ENCODE data around the gene SOX15.
"Not testable (repeated sequence)": the region's sequence is repeated elsewhere in the genome, so short reads cannot be mapped to it uniquely, and the experiment has no call there.

SOX15 gene

DNA sequence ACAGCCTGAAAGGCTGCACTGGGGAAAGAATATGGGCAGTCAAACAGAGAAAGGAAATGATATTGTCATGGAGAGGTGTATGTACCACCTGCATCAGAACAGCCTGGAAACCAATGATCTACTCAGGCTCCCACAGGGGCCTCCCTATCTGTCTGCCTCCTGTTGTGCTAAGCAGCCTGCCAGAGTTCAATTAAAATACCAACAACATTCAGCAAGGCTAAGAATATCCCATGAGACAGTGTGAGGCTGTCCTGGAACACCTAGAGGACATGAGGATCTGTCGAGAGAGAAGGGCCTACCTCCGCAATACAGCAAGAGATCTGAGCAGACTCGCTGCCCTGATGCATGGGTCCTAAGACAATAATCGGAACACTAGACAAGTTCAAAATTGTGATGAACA is 16.4 kb upstream of the SOX15 start:
- DNase-seq = no peak

DNA sequence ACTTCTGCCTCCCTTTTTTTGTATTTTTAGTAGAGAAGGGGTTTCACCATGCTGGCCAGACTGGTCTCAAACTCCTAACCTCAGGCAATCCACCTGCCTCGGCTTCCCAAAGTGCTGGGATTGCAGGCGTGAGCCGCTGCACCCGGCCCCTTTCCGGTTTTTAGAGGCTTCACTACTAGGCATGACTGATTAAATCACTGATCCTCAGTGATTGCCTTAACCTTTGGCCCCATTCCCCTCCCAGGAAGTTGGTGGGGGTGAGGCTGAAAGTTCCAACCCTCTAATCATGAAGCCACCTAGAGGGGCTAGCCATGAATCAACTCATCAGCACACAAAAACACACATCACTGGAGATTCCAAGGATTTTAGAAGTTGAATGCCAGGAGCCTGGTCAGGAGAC is 7.7 kb upstream of the SOX15 start:
- DNase-seq = not testable (repeated sequence)

DNA sequence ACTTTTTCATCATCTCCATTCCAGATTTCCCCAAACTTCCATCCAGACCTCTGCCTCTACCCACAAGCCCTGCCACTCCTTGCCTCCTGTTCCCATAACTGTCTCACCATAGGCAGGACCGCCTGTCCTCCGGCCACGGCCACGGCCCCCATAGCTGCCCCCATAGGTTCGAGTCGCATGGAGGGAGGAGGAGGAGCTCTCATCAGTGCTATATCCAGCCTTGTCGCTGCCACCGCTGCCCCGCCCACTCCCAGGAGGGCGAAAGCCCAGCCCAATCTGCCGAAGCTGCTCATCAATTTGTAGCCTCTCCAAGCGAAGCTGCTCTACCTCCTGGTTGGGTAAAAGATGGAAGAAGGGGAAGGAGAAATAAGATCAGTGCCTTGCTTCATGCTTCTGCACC is 3.4 kb upstream of the SOX15 start:
- DNase-seq = no peak

DNA sequence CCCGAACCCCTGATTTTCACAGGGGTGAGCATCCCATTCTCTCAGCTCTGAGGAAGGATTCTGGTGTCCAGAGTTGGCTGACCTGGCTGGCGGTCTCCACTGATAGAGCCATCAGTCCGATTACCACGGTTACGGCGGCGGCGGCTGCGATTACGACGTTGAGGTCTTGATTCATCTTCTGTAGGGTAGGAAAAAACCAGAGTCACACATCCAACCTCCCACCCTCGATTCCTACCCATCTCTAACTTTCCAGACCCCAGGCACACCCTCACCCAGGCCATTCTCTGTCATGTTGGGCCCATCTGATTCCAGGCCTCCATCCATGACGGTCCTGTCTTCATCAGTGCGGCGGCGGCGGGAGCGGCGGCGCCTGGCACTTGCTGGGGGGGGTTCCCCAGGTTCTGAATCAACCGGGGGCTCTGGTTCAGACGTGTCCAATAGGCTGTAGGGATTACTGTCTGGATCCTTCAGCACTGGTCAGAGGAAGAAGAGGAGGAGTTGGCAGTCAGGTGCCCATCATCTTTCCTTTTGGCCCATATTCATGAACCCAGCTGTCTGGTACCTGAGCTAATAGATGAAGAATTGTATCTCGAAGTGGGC is 2.6 kb upstream of the SOX15 start:
- DNase-seq = no peak

DNA sequence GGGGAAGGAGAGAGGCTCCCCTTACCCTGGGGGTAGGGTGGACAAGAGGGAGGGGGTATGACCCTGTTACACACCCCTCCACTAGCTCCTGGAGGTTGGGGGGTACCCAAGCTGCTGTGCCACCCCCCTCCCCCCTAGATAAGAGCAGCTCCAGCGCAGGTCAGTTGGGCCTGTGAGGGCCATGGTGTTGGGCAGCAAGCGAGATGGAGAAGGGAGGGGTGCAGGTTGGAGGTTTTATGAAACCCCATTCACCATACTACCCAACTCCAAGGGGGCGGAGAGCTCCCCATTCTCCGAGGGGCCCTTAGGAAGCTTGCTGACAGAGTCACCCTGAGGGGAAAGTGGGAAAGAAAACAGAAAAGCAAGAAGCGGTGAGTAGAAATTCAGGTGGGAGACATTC is 1.7 kb upstream of the SOX15 start:
- DNase-seq = no peak

DNA sequence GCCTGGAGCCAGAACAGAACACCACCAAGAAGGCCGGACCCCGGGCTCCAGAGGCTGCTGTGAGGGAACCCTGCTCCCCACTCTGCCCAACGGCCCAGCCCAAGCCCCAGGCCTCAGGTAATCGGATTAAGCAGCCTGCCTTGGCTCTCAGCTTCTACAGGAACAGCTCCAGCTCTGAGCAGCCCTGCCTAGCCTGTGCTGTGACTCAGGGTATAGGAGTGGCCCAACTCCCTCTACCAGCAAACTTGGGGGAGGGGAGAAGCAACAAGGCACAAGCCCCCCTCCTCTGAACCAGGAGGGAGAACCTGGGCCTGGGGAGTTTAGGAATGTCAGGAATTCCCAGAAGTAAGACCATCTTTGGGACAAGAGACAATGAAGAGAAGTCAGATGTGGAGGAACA is 849 bp upstream of the SOX15 start:
- no peak for DNase-seq

DNA sequence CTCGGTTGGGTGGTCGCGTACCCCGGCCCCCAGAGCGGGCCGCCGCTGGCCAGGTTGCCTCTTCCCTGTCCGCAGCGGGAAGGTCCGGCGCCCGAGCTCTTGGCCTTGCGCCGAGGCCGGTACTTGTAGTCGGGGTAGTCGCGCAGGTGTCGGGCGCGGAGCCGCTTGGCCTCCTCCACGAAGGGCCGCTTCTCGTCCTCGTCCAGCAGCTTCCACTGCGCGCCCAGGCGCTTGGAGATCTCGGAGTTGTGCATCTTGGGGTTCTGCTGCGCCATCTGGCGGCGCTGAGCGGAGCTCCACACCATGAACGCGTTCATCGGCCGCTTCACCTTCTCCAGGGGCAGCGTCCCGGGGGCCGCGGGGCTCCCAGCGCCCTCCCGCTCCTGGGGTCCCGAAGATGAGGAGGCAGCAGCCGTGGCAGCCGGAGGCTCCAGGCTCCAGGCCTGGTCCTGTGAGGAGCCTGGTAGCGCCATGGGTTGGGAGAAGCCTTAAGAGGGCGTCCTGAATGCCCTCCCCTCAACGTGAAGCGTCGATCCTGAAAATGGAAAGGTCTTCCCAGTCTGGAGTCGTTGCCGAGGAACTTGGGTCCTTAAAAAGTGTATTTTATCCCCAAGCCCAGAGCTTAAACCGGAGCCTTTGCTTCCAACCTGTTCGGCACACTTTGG is 558 bp downstream of the SOX15 start:
- DNase-seq = no peak

DNA sequence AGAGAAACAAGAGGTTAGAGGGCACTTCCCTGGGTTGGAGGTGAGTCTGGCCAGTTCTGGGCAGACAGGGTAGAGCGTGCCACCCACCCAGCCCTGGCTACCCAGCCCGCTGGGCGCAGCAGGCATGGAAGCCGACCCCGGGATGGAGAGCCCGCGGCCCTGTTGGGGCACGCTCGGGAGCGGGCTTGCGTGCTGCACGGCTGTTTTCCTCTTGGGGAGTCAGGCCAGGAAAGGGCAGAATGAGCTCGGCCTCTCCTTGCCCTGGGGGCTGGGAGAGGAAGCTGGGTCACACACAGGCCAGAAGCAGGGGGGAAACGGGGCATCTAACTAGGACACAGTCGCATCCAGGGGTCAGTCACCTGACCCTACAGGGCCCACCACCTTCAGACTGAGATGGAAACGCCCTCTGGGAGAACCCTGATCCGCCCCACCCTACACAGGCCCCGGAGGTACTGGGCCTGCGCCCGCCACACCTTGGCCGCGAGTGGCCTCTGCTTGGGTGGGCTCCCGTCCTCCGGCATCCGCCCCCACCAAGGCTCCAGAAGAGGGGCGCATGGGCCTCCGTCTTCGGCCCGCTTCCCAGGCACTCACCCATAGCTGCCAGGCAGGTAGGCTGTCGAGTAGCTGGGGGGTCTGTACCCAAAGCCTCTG is 1.2 kb downstream of the SOX15 start:
- no peak for DNase-seq

DNA sequence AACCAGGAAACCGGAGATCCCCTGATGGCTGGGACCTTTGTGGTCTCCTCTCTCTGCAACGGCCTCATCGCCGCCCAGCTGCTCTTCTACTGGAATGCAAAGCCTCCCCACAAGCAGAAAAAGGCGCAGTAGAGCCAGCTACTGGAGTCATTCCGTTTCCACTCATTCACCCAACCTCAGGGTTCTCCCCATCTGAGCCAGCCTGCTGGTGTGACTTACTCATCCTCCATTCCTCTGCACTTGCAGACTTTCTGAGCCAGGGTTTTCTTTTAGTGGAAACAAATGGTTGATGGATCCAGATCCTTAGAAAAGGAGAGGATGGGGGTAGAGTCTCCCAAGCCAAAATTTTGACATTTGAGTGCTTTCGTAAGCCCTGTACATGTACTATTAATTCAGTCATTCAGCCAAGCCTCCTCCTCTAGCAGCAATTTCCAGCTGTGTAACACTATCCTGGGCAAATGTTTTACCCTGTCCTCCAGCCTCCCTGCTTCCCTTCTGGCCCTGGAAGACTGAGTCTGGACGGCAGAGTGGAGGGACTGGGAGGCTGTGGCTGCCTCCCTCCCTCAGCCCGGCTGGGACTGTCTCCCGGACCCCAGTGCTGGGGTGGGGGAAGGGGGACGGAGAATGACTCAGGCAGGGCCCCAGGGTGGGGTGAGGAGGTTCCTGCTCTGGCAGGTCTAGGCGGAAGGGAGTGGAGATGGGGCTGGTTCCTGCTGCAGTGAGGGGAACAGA is 2.3 kb downstream of the SOX15 start:
- DNase-seq = no peak

DNA sequence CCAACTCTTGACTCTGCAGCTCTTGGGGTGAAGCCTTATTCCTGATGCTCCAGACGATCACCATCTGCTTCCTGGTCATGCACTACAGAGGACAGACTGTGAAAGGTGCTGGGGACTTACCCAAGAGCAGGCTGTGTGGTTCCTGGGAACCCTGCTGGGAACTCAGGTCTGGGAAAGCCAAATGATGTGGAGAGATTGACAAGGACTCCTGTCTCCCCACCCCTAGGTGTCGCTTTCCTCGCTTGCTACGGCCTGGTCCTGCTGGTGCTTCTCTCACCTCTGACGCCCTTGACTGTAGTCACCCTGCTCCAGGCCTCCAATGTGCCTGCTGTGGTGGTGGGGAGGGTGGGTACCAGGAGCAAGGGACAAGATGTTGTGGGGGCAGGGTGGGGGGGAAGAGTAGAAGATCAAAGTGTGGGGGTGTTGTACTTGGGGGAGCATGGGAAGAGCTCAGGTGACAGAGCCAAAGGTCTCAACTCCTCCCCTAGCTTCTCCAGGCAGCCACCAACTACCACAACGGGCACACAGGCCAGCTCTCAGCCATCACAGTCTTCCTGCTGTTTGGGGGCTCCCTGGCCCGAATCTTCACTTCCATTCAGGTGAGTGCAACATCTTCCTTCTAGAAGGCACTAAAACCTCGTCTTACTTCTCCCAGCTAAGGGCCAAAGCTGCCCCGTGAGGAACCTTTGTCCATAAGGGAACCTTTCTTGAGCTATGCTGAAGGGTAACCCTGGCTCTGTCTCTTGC is 3.0 kb downstream of the SOX15 start:
- no peak for DNase-seq

DNA sequence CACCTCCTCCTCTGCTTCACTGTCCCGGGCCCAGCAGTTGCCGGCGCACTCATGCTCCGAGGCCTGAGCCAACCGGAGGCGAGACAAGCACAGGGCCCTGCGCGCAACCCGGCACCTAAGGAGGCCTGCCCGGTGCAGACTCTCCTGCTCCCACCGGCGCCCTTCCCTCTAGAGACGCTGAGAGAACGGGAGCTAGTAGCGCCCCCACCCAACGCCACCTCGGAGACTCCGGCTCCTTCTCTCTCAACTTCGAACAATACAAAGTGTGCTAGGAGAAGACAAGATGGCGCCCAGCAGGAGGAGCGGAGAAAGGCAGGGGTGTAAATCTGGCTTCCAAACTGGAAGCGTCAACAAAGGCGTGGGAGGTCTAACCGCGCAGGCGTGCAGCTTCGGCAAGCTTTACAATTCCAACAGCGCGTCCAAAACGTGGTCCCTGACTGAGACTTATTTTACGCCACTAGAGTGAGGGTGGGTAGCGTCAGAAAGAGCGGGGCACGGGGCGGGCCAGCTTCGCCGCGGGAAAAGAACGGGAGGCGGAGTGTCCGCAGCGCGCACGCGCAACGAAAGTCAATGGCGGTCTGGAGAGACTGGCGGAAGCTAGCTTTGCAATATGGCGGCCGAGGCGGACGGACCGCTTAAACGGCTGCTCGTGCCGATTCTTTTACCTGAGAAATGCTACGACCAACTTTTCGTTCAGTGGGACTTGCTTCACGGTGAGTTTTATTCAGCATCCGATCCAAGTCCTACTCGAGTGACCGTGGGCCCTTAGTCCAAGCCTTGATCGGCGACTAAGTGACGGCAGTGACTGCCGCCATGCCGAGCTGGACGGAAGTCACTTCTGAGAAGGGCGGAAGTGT is 6.4 kb downstream of the SOX15 start, which contains the start of gene MPDU1:
MPDU1 (plus strand) TSS at position 600 of the 857 bp plus-strand sequence; CDS start at position 611, 11 bp downstream.
- DNase-seq = peak; percentile 99

DNA sequence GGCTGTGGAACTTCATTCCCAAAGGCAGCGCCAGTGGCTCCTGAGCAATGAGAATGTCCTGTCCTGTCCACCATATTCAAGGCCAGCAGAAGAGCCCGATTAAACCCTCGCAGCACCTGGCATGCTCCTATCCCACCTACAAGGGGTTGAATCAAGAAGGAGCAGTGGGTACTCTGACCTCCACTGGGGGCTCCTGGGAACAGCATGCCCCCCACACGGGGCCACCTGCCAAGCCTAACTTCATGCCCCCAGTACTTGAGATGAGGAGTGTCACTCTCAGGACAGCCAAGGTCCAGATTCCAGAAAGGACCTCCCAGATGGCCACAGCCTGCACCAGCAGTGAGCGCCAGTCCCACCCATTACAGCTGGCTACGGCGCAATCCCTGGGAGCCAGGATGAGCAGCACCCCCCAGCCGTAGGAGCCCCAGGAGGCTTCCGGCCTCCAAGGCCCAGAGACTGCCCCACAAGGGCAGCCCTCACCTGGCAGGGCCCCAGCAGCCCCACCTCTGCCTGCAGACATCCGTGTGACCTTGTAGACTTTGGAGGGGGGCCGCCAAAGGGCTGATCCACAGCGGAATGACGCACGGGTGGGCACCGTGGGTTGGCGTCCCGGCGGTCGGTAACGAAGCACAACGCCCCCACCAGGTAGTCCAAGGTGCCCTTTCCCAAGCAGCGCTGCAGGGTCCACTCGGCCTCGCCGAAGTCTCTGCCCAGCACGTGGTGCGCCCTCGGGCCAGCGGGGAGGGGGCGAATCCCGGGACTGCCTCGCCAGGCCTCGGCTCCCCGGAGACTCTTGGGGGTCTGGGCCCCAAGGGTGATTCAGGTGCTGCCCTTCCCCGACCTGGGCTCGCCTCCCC is 7.3 kb downstream of the SOX15 start:
- no peak for DNase-seq

DNA sequence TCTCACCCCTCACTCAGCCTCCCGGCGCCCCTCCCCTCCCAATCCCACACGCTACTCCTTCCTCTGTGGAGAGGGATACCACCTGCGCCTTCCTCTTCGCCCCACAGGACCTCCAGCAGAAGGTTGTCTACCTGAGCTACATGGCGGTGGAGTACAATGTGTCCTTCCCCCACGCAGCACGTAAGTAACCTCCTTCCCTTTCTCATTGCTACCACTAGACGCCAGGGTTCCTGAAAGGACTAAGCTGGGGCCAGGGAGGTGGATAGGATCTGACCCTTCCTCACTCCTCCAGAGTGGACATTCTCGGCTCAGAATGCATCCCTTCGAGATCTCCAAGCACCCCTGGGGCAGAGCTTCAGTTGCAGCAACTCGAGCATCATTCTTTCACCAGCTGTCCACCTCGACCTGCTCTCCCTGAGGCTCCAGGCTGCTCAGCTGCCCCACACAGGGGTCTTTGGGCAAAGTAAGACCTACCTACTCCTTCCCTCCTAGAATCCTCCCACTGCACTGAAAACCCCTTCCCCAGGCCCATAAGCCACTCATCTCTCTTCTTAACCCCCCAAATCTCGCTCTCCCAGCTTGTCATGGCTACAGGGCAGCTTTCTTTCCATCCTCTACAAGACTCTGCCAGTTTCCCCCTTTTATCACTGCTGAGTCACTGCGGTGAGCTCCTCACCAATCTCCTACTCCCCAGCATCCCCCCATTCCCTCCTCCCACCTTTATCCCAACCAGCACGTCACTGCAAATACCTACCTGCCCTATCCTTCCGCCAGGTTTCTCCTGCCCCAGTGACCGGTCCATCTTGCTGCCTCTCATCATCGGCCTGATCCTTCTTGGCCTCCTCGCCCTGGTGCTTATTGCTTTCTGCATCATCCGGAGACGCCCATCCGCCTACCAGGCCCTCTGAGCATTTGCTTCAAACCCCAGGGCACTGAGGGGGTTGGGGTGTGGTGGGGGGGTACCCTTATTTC is 9.0 kb downstream of the SOX15 start:
- DNase-seq = peak; percentile 44

DNA sequence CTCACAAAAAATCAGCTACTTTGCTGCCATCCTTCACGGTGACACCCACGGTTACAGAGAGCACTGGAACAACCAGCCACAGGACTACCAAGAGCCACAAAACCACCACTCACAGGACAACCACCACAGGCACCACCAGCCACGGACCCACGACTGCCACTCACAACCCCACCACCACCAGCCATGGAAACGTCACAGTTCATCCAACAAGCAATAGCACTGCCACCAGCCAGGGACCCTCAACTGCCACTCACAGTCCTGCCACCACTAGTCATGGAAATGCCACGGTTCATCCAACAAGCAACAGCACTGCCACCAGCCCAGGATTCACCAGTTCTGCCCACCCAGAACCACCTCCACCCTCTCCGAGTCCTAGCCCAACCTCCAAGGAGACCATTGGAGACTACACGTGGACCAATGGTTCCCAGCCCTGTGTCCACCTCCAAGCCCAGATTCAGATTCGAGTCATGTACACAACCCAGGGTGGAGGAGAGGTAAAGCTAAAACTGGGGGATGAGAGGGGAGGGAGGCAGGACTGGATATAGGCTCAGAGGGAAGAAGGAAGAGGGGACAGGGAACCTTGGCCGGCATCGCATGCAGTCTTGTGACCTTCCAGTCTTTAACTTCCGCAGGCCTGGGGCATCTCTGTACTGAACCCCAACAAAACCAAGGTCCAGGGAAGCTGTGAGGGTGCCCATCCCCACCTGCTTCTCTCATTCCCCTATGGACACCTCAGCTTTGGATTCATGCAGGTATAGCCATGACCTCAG is 9.9 kb downstream of the SOX15 start:
- peak; percentile 47 for DNase-seq

DNA sequence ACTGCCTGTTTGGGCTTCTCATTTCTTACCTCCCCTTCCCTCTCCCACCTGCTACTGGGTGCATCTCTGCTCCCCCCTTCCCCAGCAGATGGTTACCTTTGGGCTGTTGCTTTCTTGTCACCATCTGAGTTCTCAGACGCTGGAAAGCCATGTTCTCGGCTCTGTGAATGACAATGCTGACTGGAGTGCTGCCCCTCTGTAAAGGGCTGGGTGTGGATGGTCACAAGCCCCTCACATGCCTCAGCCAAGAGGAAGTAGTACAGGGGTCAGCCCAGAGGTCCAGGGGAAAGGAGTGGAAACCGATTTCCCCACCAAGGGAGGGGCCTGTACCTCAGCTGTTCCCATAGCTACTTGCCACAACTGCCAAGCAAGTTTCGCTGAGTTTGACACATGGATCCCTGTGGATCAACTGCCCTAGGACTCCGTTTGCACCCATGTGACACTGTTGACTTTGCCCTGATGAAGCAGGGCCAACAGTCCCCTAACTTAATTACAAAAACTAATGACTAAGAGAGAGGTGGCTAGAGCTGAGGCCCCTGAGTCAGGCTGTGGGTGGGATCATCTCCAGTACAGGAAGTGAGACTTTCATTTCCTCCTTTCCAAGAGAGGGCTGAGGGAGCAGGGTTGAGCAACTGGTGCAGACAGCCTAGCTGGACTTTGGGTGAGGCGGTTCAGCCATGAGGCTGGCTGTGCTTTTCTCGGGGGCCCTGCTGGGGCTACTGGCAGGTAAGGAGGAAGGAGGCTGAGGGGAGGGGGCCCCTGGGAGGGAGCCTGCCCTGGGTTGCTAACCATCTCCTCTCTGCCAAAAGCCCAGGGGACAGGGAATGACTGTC is 10.7 kb downstream of the SOX15 start, which contains the start of gene CD68:
CD68 (plus strand) TSS at position 638 of the 833 bp plus-strand sequence; CDS start at position 678, 40 bp downstream.
- DNase-seq = peak; percentile 99

DNA sequence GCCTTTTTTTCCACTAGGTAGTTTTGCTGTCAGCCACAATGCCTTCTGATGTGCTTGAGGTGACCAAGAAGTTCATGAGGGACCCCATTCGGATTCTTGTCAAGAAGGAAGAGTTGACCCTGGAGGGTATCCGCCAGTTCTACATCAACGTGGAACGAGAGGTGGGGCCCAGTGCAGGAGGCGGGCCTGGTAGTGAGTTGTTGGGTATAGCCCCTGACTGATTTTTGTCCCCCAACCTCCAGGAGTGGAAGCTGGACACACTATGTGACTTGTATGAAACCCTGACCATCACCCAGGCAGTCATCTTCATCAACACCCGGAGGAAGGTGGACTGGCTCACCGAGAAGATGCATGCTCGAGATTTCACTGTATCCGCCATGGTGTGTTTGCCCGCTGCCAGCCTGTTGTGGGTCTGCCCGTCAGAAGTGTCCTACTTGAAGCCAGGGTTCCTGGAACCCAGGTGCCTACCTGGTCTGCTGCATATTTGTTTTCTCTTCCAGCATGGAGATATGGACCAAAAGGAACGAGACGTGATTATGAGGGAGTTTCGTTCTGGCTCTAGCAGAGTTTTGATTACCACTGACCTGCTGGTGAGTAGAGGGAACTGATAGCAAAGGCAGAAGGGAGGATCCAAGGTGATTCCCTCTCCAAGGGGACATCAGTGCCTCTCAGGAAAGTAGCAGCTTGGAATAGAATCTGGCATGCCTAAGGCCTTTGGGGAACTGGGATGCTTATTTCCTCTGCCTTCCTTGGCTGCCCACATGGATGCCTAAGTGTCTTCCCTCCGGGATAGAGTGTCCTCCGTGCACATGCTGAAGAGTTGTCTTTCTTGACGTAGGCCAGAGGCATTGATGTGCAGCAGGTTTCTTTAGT is 12.3 kb downstream of the SOX15 start:
- DNase-seq = no peak
